Measurements from ENCODE around the gene NCAM1.

NCAM1 gene

GRCh38 chr11:113090716-113091480 is 129.7 kb downstream of the NCAM1 start:
- FAIRE-seq, result no peak

- FAIRE-seq, result no peak
Measured at GRCh38 chr11:113091481-113091780, 130.2 kb downstream of the NCAM1 start.

- no peak for FAIRE-seq
Measured at GRCh38 chr11:113096648-113097047, 135.4 kb downstream of the NCAM1 start.

DNA sequence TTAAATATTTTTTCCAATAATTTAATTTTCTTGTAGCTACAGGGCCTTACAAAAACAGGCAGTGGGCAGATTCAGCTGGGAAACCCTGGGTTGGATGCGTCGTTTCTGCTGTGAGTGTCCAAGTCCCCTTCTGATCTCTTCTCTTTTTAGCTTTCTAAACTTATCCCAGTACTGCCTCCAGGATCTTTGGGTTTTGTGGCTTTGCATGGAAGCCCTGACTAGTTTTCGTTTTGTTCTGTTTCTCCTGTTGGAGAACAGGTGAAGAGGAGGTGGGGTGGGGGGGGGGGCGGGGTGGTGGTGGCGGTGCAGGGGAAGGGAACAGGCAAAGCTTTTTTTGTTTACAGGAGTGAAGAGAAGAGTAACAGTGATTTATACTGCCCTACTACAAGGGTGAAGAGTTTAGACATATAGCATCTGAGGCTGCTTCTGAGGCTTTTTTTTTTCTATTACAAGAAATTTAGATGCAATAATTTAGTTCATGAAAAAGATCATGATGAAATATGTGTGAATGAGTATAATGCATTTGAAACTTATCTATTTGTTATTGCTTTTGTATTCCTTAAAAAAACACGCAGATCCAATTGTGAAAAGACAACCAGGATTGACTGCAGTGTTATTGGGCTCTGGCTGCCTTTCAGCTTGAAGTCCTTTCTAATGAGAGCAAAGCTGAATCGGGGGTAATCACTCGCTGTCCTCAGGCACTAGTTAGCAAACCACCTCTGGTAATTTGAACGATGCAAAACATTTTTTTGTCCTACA is 142.9 kb downstream of the NCAM1 start:
- FAIRE-seq, result no peak

- no peak for FAIRE-seq
Measured at GRCh38 chr11:113104691-113105251, 143.6 kb downstream of the NCAM1 start.

GRCh38 chr11:113105592-113105991 is 144.4 kb downstream of the NCAM1 start:
- FAIRE-seq, result no peak

GRCh38 chr11:113106507-113106906 is 145.3 kb downstream of the NCAM1 start:
- no peak for FAIRE-seq

DNA sequence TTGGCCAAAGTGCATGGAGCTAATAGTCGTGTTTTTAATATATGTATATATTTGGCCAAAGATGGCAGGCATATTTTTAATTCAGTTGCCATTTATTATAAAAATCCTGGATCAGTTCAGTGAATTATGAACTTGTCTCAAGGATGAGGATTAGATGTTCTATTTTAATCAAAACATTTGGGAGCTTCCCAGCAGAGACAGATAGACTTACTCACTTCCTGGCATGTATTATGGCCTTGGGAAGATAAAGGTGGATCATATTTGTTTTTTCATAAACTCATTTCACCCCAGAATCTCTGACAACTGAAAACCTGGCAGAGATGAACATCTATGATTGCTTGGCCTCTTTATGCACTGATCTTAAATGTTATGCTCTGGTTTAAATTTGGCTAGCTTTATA is 148.8 kb downstream of the NCAM1 start:
- no peak for FAIRE-seq

GRCh38 chr11:113111156-113111555 is 149.9 kb downstream of the NCAM1 start:
- no peak for FAIRE-seq

GRCh38 chr11:113112307-113112706 is 151.1 kb downstream of the NCAM1 start:
- no peak for FAIRE-seq

DNA sequence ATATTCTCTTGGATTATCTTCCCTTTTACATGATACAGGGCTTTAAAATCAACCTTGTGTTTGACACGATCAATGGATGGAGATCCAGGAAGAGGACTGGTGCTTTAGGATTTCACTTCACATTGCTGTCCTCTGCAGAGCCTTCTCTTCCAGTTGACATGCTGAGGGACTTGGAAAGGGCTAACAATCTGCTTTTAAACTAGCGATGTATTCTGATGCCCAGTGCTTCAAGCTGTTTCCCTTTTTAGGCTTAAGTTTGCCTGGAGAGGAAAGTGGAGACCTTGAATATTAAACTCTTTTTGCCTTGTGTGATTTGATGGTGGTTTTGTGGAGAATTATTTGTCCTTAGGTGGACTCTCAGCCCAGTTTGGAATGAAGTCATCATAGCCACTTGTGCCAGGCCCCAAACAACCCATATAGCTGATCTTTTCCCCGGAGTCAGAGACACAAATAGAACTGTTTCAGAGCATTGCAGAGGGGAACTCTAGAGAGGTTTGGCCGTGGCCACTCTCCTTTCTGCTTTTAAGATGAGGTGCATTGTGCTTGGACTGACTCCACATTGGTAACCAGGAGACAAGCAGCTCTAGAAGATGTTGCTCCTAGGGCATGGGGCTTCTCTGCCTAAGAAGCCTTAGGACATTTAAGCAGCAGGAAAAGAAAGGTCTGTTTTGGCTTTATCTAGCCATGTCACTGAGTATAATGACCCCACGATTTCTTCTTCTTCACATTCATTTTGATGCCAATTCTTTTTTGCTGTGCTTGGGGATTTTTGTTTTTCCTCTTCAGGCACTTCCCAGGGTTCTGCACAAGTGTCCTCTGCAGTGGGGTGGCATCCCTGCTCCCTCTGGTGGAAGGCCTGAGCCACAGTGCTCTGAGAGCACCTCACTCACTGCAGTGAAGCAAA is 152.8 kb downstream of the NCAM1 start:
- FAIRE-seq, result no peak

GRCh38 chr11:113114705-113115027 is 153.4 kb downstream of the NCAM1 start:
- FAIRE-seq, result no peak

GRCh38 chr11:113118104-113118503 is 156.9 kb downstream of the NCAM1 start:
- FAIRE-seq, result no peak

- FAIRE-seq, result no peak
Measured at GRCh38 chr11:113119074-113119473, 157.9 kb downstream of the NCAM1 start.

DNA sequence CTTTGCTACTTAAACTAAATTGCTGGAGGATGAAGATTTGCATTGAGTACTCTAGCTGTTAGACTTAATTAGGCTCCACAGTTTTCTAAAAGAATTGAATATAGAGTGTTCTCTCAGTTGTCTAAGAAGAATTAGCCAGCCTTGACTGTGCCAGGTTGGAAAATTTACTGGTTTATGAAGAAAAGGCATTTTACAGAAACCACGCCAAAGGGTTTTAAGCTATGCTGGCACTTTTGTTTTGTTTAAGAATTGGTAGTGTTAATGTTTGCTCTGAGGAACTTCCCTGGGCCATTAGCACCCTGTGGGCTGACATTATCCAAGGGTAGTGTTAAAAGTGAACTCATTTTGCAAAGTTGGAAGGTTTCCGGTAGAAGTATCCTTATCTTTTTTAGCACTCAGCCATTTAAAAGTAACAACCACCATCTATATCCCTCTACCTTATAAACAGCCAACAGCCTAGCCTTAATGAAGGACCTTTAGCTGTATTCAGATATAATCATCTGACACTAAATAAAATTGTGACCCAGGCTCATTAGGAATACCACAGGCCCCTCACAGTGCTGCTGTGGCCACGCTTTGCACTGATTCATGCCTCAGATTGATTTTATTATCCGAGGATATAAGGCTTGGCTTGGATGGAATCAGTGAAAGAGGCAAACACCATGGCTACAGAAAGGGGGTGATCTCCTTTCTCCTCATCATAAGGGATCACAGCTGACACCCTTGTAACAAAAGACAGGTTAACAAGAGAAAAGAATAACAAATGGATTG is 158.9 kb downstream of the NCAM1 start:
- no peak for FAIRE-seq

- no peak for FAIRE-seq
Measured at GRCh38 chr11:113121746-113122145, 160.5 kb downstream of the NCAM1 start.

DNA sequence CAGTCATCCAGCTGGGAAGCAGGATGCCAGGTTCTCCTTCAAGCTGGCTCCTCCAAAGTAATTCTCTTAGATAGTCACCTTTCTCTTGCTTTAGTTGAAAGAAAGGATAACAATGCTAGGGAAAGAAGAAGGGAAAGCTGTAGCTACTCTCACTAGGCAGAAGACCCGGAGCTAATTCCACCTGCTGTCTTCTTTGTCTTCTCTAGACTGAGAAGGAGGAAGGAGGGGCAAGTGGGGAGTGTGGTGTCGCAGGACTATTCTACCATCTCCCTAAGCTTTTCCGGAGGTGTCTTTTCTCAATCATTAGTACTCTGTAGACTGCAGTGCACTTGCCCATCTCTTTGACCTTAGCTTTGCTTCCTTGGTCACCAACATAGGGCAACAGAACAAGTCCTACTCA is 162.8 kb downstream of the NCAM1 start:
- no peak for FAIRE-seq

GRCh38 chr11:113124578-113124977 is 163.4 kb downstream of the NCAM1 start:
- no peak for FAIRE-seq

DNA sequence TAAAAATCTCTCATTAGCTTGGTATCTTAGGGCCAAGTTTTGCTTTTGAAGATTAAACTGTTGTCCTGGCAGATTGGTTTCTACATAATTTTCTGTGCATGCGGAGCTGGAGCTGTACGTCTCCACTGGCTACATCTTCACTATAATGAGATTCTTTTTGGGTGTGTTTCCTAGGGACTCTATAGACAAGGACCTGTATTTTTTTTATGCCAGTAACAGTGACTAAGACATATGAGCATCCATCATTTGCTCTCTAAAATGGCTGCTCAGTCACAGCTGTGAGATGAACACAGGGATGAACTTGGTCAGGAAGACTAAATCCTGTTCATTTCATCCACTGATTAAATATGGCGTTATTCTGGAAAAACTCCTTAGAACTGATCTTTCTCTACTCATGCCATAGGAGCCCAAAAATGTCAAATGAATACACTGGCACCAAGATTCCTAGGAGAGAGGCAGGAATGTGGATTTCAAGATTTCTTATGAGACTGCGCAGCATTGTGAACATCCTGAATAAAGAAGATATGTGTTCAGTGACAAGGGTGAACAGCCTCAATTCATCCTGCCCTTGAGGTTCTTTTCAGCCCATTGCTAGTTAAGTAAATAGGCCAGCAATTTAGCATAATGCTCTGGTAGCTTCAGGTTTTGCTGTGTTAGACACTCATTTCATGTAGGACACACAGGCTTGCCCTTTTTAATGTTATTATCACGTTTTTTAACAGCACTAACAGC is 168.2 kb downstream of the NCAM1 start:
- no peak for FAIRE-seq

DNA sequence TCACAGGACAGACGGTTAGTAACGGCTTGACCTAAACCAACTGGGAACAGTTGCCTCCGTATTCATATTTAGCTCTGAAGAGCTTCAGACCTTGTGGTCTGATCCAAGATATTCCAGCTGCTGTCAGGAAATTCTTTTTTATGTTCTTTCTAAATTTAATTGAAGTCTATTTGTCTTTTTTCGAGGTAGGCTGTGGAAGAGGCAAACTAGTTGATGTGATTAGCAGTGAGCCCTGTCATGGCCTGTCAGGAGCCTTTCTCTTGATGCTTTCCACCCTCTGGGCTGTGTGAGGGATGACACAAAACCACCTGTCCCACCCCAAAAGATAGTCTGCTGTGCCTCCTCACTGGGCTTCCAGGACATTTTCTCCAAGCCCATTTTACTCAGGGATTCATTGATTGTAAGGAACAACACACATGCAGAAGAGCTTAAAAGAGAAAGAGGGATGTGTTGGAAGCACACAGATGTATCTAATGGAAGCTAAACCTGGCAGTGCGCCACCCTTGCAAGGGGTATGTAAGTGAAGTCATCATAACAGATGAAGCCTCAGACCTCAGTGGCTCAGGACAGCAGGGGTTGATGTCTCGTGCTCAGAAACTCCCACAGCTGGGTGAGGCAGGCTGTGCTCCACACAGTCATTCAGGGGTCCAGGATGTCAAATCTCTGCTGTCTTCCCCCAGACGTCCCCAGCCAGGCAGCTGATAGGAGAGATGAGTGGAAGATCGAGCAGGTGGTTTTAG is 170.0 kb downstream of the NCAM1 start:
- no peak for FAIRE-seq

DNA sequence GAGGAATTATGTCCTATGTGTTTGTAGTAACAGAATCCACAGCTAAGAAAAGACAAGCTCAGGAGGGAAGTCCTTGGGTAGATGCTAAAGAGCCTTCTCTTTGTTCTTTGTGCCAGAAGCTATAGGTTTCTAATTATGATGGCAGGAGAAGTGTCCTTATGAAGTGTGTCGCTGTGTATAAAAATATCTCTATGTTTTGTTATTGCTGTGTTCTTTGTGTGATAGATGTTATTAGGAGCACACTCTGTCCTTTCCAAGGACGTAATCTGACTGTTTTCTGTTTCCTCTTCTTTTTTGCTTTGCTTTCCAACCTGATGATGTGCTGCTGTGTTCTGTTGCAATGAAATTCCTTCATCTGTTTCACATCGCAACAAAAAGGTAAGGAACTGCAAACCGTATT is 171.9 kb downstream of the NCAM1 start:
- no peak for FAIRE-seq
